ENCODE measurements around the gene CHST8.

The CHST8 gene

GRCh38 chr19:33618884-33619283 lies 2.9 kb upstream of the CHST8 start:
- no peak for DNase-seq (ENCODE audit: low read depth)
- no peak overlapping the region for H3K9ac ChIP-seq (ENCODE audit: low read length)
- peaks cover 42% of the 10 kb centered on the region for H3K27me3 ChIP-seq (replicated peaks; ENCODE audit: control insufficient read depth, insufficient read depth, low read length)
- no peaks in the 10 kb centered on the region for H3K4me1 ChIP-seq (ENCODE audit: control insufficient read depth, insufficient read depth, low read length)
- no peak overlapping the region for H3K4me3 ChIP-seq (ENCODE audit: low read length)
- no peaks in the 10 kb centered on the region for H3K9me3 ChIP-seq (ENCODE audit: control insufficient read depth, low read length)
- H3K36me3 ChIP-seq (ENCODE audit: control insufficient read depth, insufficient read depth, low read length, severe bottlenecking): no peaks in the 10 kb centered on the region

GRCh38 chr19:33620611-33621010 lies 1.1 kb upstream of the CHST8 start:
- H3K4me3 ChIP-seq (ENCODE audit: low read length): no peak overlapping the region
- DNase-seq (ENCODE audit: low read depth): no peak
- H3K36me3 ChIP-seq (ENCODE audit: control insufficient read depth, insufficient read depth, low read length, severe bottlenecking): no peaks in the 10 kb centered on the region
- H3K4me1 ChIP-seq (ENCODE audit: control insufficient read depth, insufficient read depth, low read length): no peaks in the 10 kb centered on the region
- no peak overlapping the region for H3K9ac ChIP-seq (ENCODE audit: low read length)
- H3K9me3 ChIP-seq (ENCODE audit: control insufficient read depth, low read length): no peaks in the 10 kb centered on the region
- H3K27me3 ChIP-seq (replicated peaks; ENCODE audit: control insufficient read depth, insufficient read depth, low read length): peaks cover 47% of the 10 kb centered on the region

GRCh38 chr19:33621065-33621785 lies 528 bp upstream of the CHST8 start:
- no peak overlapping the region for H3K4me3 ChIP-seq (ENCODE audit: low read length)

DNA sequence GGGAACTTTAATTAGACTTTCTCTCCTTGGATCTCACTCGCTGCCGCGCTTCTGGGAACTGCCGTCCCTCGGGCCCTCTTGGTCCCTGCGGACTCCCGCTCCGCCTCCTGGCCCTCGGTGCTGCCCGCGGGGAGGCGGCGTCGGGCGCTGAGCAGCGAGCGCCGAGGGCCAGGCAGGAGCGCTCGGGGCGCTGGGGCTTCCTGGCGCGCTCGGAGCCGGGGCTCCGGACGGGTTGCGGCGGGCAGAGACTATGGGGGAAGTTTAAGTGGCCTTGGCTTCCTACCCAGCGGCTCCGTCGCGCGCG lies 704 bp downstream of the CHST8 start:
- peak; percentile 9 for DNase-seq (ENCODE audit: low read depth)
- Histone ChIP-seq H3K9me3 (ENCODE audit: control insufficient read depth, low read length) (no peaks in the 10 kb centered on the region), H3K36me3 (ENCODE audit: control insufficient read depth, insufficient read depth, low read length, severe bottlenecking) (no peaks in the 10 kb centered on the region), H3K9ac (ENCODE audit: low read length) (no peak overlapping the region), H3K4me3 (ENCODE audit: low read length) (no peak overlapping the region), H3K4me1 (ENCODE audit: control insufficient read depth, insufficient read depth, low read length) (no peaks in the 10 kb centered on the region), H3K27me3 (replicated peaks; ENCODE audit: control insufficient read depth, insufficient read depth, low read length) (peaks cover 53% of the 10 kb centered on the region)

More at GRCh38 chr19:33621065-33621785, 528 bp upstream of the CHST8 start:
- H3K9me3 ChIP-seq (ENCODE audit: control insufficient read depth, low read length): no peaks in the 10 kb centered on the region
- no peak for DNase-seq (ENCODE audit: low read depth)
- H3K36me3 ChIP-seq (ENCODE audit: control insufficient read depth, insufficient read depth, low read length, severe bottlenecking): no peaks in the 10 kb centered on the region
- H3K27me3 ChIP-seq (replicated peaks; ENCODE audit: control insufficient read depth, insufficient read depth, low read length): peaks cover 51% of the 10 kb centered on the region
- no peak overlapping the region for H3K9ac ChIP-seq (ENCODE audit: low read length)
- H3K4me1 ChIP-seq (ENCODE audit: control insufficient read depth, insufficient read depth, low read length): no peaks in the 10 kb centered on the region

DNA sequence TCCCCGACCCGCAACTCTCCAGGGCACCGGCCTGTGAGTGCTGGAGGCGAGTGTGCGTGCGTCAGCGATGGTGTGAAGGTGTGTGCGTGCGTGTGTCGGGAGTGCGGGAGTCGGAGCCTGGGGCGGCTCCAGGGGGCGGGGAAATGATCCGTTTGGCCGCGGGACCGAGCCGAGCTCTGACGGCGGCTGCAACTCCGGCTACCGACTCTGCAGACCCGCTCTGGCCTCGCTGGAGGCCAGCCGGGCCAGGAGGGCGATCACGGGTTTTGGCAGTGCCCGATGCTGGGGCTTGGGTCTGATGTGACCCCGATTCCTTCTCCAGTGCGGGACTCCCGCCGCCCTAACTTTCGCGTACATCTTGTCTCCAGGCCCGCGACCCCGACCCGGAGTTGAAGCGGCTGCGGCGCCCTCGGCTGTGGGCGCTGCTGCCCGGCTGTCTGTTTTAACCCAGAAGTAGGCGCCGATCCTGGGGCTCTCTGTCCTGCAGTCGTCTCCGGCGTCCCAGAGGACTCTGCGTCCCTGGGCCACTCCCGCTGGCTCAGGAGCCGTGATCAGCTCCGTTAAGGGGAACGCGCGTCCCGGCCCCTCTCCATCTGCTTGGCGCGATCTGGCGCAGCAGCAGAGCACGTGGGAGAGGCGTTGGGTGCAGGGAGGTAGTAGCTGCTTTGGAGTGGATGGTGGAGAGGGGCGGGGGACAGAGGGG lies 1.2 kb downstream of the CHST8 start:
- no peak for DNase-seq (ENCODE audit: low read depth)
- H3K27me3 ChIP-seq (replicated peaks; ENCODE audit: control insufficient read depth, insufficient read depth, low read length): peaks cover 56% of the 10 kb centered on the region
- H3K36me3 ChIP-seq (ENCODE audit: control insufficient read depth, insufficient read depth, low read length, severe bottlenecking): no peaks in the 10 kb centered on the region
- no peaks in the 10 kb centered on the region for H3K4me1 ChIP-seq (ENCODE audit: control insufficient read depth, insufficient read depth, low read length)
- no peak overlapping the region for H3K4me3 ChIP-seq (ENCODE audit: low read length)
- no peak overlapping the region for H3K9ac ChIP-seq (ENCODE audit: low read length)
- no peaks in the 10 kb centered on the region for H3K9me3 ChIP-seq (ENCODE audit: control insufficient read depth, low read length)

- Histone ChIP-seq H3K27me3 (replicated peaks; ENCODE audit: control insufficient read depth, insufficient read depth, low read length) (peaks cover 60% of the 10 kb centered on the region), H3K4me1 (ENCODE audit: control insufficient read depth, insufficient read depth, low read length) (no peaks in the 10 kb centered on the region), H3K9ac (ENCODE audit: low read length) (no peak overlapping the region), H3K9me3 (ENCODE audit: control insufficient read depth, low read length) (no peaks in the 10 kb centered on the region), H3K36me3 (ENCODE audit: control insufficient read depth, insufficient read depth, low read length, severe bottlenecking) (no peaks in the 10 kb centered on the region), H3K4me3 (ENCODE audit: low read length) (no peak overlapping the region)
- no peak for DNase-seq (ENCODE audit: low read depth)
Measured at GRCh38 chr19:33624586-33624985, 2.8 kb downstream of the CHST8 start.

- Histone ChIP-seq H3K9ac (ENCODE audit: low read length) (no peak overlapping the region), H3K4me3 (ENCODE audit: low read length) (no peak overlapping the region), H3K9me3 (ENCODE audit: control insufficient read depth, low read length) (no peaks in the 10 kb centered on the region), H3K4me1 (ENCODE audit: control insufficient read depth, insufficient read depth, low read length) (no peaks in the 10 kb centered on the region), H3K27me3 (replicated peaks; ENCODE audit: control insufficient read depth, insufficient read depth, low read length) (peaks cover 54% of the 10 kb centered on the region), H3K36me3 (ENCODE audit: control insufficient read depth, insufficient read depth, low read length, severe bottlenecking) (no peaks in the 10 kb centered on the region)
- DNase-seq (ENCODE audit: low read depth): no peak
Measured at GRCh38 chr19:33627526-33627925, 5.8 kb downstream of the CHST8 start.

- no peaks in the 10 kb centered on the region for H3K9me3 ChIP-seq (ENCODE audit: control insufficient read depth, low read length)
- no peak overlapping the region for H3K4me3 ChIP-seq (ENCODE audit: low read length)
- no peaks in the 10 kb centered on the region for H3K4me1 ChIP-seq (ENCODE audit: control insufficient read depth, insufficient read depth, low read length)
- H3K27me3 ChIP-seq (replicated peaks; ENCODE audit: control insufficient read depth, insufficient read depth, low read length): peaks cover 48% of the 10 kb centered on the region
- no peak for DNase-seq (ENCODE audit: low read depth)
- H3K36me3 ChIP-seq (ENCODE audit: control insufficient read depth, insufficient read depth, low read length, severe bottlenecking): no peaks in the 10 kb centered on the region
- H3K9ac ChIP-seq (ENCODE audit: low read length): no peak overlapping the region
Measured at GRCh38 chr19:33627962-33628839, 6.4 kb downstream of the CHST8 start.

GRCh38 chr19:33628921-33629825 lies 7.4 kb downstream of the CHST8 start:
- no peaks in the 10 kb centered on the region for H3K36me3 ChIP-seq (ENCODE audit: control insufficient read depth, insufficient read depth, low read length, severe bottlenecking)
- no peaks in the 10 kb centered on the region for H3K4me1 ChIP-seq (ENCODE audit: control insufficient read depth, insufficient read depth, low read length)
- DNase-seq (ENCODE audit: low read depth): no peak
- H3K4me3 ChIP-seq (ENCODE audit: low read length): no peak overlapping the region
- no peaks in the 10 kb centered on the region for H3K9me3 ChIP-seq (ENCODE audit: control insufficient read depth, low read length)
- H3K9ac ChIP-seq (ENCODE audit: low read length): no peak overlapping the region
- peaks cover 39% of the 10 kb centered on the region for H3K27me3 ChIP-seq (replicated peaks; ENCODE audit: control insufficient read depth, insufficient read depth, low read length)

DNA sequence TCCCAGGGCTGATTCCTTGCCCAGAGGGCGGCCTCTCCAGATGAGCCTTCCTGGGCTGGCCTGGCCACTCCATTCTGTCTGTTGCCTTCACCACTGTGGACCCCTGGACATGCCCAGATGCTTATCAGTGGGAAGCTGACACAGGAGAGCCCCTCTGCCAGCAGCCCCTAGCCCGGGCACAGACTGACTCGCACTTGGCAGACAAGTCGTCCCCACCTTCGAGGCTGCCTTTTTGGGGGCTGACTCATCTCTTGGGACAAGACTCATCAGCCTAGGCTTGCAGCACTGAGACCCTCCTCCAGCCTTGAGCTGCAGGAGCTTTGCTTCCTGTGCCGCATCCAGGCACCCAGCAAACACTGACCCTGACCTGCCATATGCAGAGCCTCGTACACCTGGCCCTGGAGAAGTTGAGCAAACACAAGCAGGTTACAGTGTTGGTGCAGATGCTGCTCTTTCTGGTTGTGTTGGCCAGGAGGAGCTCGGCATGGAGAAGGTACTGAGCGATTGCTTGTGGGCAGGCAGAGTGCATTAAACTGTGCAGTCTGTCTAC lies 8.1 kb downstream of the CHST8 start:
- no peak for DNase-seq (ENCODE audit: low read depth)
- Histone ChIP-seq H3K27me3 (replicated peaks; ENCODE audit: control insufficient read depth, insufficient read depth, low read length) (peaks cover 31% of the 10 kb centered on the region), H3K4me1 (ENCODE audit: control insufficient read depth, insufficient read depth, low read length) (no peaks in the 10 kb centered on the region), H3K9me3 (ENCODE audit: control insufficient read depth, low read length) (no peaks in the 10 kb centered on the region), H3K36me3 (ENCODE audit: control insufficient read depth, insufficient read depth, low read length, severe bottlenecking) (no peaks in the 10 kb centered on the region), H3K4me3 (ENCODE audit: low read length) (no peak overlapping the region), H3K9ac (ENCODE audit: low read length) (no peak overlapping the region)

Measured in adipocyte (in vitro differentiated cells).